Keratinocyte (primary cell): Measurements from ENCODE around the gene CAPN14. TPM values are rescaled to one million over a fixed set of nuclear protein-coding genes. Genes with fewer than 3 reads are reported as not detected.

ENCODE experiments used
- DNase-seq: peaks from one replicate; pipeline ENCODE4 v3.0.0-alpha.2; 2011; ENCODE audit warnings: low read depth, missing footprints, low spot score
- FAIRE-seq: peaks from 2 replicates; lab custom pipeline; 2011; peaks lifted over from hg19 to GRCh38; lab: Jason Lieb, UNC
- H2AFZ ChIP-seq: 2 replicates; pipeline ENCODE4 v1.6.0; 2012; ENCODE audit warnings: low read length, control low read depth, inconsistent platforms; ENCODE audit not compliant: control insufficient read depth
- H3K27ac ChIP-seq: 2 replicates; pipeline ENCODE4 v1.5.1; 2011; ENCODE audit warnings: low read length; ENCODE audit not compliant: control insufficient read depth, insufficient read depth
- H3K27me3 ChIP-seq: 3 replicates; pipeline ENCODE4 v1.6.0; 2011; ENCODE audit warnings: low read length; ENCODE audit not compliant: control insufficient read depth, insufficient read depth; ENCODE audit errors: extremely low read depth
- H3K36me3 ChIP-seq, 2 experiments: 2 replicates in 1 of 2; 3 replicates in 1 of 2; pipeline ENCODE4 v1.5.1; 2011; ENCODE audit warnings: low read length in 2 of 2, mild to moderate bottlenecking in 1 of 2; ENCODE audit not compliant: control insufficient read depth in 2 of 2, insufficient read depth in 2 of 2; ENCODE audit errors: extremely low read depth in 1 of 2
- H3K4me1 ChIP-seq: 3 replicates; pipeline ENCODE4 v1.5.1; 2011; ENCODE audit warnings: low read length; ENCODE audit not compliant: control insufficient read depth, insufficient read depth; ENCODE audit errors: extremely low read depth
- H3K4me2 ChIP-seq: 3 replicates; pipeline ENCODE4 v1.6.0; 2011; ENCODE audit warnings: low read depth, low read length; ENCODE audit not compliant: control insufficient read depth, insufficient read depth; ENCODE audit errors: extremely low read depth
- H3K4me3 ChIP-seq, 3 experiments: fragments of 200-600 bp in 1 of 3; sonication (generic) in 1 of 3; 2 replicates in 2 of 3; 3 replicates in 1 of 3; pipeline ENCODE4 v1.5.1; 2011 to 2016; ENCODE audit warnings: low read length in 3 of 3, mild to moderate bottlenecking in 3 of 3, control low read depth in 2 of 3, inconsistent platforms in 1 of 3, low read depth in 1 of 3, mixed read lengths in 1 of 3, mixed run types in 1 of 3, moderate library complexity in 1 of 3; ENCODE audit not compliant: control insufficient read depth in 2 of 3, insufficient read depth in 2 of 3; ENCODE audit errors: extremely low read depth in 1 of 3
- H3K79me2 ChIP-seq: 2 replicates; pipeline ENCODE4 v1.6.0; 2012; ENCODE audit warnings: low read length; ENCODE audit not compliant: control insufficient read depth, insufficient read depth
- H3K9ac ChIP-seq: 3 replicates; pipeline ENCODE4 v1.6.0; 2011; ENCODE audit warnings: low read length; ENCODE audit not compliant: control insufficient read depth, insufficient read depth; ENCODE audit errors: extremely low read depth
- H3K9me1 ChIP-seq: 3 replicates; pipeline ENCODE4 v1.6.0; 2011; ENCODE audit warnings: low read length; ENCODE audit not compliant: control insufficient read depth, insufficient read depth; ENCODE audit errors: extremely low read depth
- H3K9me3 ChIP-seq: 2 replicates; pipeline ENCODE4 v1.5.1; 2012; ENCODE audit warnings: low read depth, low read length; ENCODE audit not compliant: control insufficient read depth
- H4K20me1 ChIP-seq: 3 replicates; pipeline ENCODE4 v1.6.0; 2011; ENCODE audit warnings: low read length; ENCODE audit not compliant: control insufficient read depth, insufficient read depth; ENCODE audit errors: extremely low read depth
- EZH2 ChIP-seq: IDR thresholded peaks from one replicate; pipeline ENCODE4 v1.6.1; 2012; ENCODE audit warnings: inconsistent platforms, mild to moderate bottlenecking, low read length, moderate library complexity
- dilution Hi-C: fragments of 300-500 bp; cut with MboI; formaldehyde crosslinking; loops from one replicate; pipeline ENCODE4 v1.7.0; 2020; ENCODE audit warnings: low sequenced_read_pairs; ENCODE audit not compliant: extremely low pct_ligation_motif_present
- polyA plus RNA-seq, 5 experiments: library from polyadenylated mRNA; depleted of rRNA in 3 of 5; stranded (reverse) in 3 of 5; stranded (forward) in 1 of 5; unstranded in 1 of 5; fragments of >200 nt; gene quantifications; 1 replicate in 1 of 5; 2 replicates in 3 of 5; 3 replicates in 1 of 5; pipeline versions ENCODE4 v1.2.1 to v1.2.3, GENCODE V29; 2011 to 2012; ENCODE audit warnings: missing spikeins in 2 of 5, low read depth in 1 of 5, low replicate concordance in 1 of 5
- TF ChIP-seq, protein P1 (sequence below), 3 experiments: IDR thresholded peaks in 1 of 3; conservative IDR thresholded peaks in 1 of 3; optimal IDR thresholded peaks in 1 of 3; 2 replicates in 2 of 3; 3 replicates in 1 of 3; pipeline versions ENCODE3 to v1.5.1; 2011; ENCODE audit warnings: low read length in 3 of 3, mild to moderate bottlenecking in 3 of 3, moderate library complexity in 2 of 3, control low read depth in 1 of 3, inconsistent platforms in 1 of 3; ENCODE audit not compliant: insufficient read depth in 2 of 3; ENCODE audit errors: extremely low read depth in 1 of 3

CAPN14 gene
- polyA plus RNA-seq, 1 donor (not counting 4 experiments of a cell fraction or from before 2014, with no cell fraction given) = 1.1 TPM

DNA sequence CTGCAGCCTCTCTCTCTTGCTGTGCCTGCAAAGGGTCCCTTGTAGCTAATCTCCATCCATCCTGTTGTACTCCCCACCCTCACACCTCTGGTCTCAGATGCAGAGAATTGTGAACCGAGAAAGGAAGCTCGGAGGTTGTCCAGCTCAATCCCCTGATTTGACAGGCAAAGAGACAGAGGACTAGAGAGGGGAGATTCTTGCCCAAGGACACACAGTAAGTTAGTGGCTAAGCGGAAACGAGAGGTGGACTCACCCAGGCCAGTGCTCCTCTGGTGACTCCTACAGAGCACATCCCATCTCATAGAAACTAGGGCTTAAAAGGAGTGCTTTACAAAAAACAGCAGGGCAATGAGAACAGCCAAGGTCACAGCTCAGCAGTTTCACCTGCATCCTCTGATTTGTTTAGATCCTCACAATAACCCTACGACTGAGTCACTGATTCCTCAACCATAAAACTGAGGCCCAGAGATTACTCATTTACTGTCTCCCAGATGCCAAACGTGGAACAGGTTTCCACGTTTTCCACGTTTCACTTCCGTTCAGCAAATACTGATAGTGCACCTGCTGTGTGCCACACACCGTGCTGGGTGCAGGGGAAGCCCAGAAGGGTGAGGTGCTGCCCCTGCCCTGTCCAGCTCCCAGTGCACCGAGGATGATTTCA, 38.7 kb upstream of the CAPN14 start:
- Histone ChIP-seq H4K20me1 (peaks cover 3% of the 10 kb centered on the region), H3K79me2 (no peaks in the 10 kb centered on the region), H3K27me3 (no peaks in the 10 kb centered on the region), H3K9ac (no peak overlapping the region), H3K36me3 (no peaks in the 10 kb centered on the region), H3K9me1 (peaks cover 2% of the 10 kb centered on the region), H3K4me3 (no peak overlapping the region), H3K9me3 (no peaks in the 10 kb centered on the region), H2AFZ (no peak overlapping the region), H3K4me2 (no peak overlapping the region), H3K27ac (no peak overlapping the region), H3K4me1 (peaks cover 28% of the 10 kb centered on the region)
- TF ChIP-seq, protein P1, sequence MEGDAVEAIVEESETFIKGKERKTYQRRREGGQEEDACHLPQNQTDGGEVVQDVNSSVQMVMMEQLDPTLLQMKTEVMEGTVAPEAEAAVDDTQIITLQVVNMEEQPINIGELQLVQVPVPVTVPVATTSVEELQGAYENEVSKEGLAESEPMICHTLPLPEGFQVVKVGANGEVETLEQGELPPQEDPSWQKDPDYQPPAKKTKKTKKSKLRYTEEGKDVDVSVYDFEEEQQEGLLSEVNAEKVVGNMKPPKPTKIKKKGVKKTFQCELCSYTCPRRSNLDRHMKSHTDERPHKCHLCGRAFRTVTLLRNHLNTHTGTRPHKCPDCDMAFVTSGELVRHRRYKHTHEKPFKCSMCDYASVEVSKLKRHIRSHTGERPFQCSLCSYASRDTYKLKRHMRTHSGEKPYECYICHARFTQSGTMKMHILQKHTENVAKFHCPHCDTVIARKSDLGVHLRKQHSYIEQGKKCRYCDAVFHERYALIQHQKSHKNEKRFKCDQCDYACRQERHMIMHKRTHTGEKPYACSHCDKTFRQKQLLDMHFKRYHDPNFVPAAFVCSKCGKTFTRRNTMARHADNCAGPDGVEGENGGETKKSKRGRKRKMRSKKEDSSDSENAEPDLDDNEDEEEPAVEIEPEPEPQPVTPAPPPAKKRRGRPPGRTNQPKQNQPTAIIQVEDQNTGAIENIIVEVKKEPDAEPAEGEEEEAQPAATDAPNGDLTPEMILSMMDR (optimal IDR thresholded peaks at IDR 0.05 in 1 of 3, IDR thresholded peaks at IDR 0.05 in 1 of 3, conservative IDR thresholded peaks at IDR 0.05 in 1 of 3; ENCODE audit: extremely low read depth in 1 of 3, insufficient read depth in 2 of 3, low read length in 3 of 3) = no peak
- TF ChIP-seq EZH2 = no peak
- DNase-seq (no peak), FAIRE-seq (peak; percentile 96)
- dilution Hi-C loops = no loop called here

DNA sequence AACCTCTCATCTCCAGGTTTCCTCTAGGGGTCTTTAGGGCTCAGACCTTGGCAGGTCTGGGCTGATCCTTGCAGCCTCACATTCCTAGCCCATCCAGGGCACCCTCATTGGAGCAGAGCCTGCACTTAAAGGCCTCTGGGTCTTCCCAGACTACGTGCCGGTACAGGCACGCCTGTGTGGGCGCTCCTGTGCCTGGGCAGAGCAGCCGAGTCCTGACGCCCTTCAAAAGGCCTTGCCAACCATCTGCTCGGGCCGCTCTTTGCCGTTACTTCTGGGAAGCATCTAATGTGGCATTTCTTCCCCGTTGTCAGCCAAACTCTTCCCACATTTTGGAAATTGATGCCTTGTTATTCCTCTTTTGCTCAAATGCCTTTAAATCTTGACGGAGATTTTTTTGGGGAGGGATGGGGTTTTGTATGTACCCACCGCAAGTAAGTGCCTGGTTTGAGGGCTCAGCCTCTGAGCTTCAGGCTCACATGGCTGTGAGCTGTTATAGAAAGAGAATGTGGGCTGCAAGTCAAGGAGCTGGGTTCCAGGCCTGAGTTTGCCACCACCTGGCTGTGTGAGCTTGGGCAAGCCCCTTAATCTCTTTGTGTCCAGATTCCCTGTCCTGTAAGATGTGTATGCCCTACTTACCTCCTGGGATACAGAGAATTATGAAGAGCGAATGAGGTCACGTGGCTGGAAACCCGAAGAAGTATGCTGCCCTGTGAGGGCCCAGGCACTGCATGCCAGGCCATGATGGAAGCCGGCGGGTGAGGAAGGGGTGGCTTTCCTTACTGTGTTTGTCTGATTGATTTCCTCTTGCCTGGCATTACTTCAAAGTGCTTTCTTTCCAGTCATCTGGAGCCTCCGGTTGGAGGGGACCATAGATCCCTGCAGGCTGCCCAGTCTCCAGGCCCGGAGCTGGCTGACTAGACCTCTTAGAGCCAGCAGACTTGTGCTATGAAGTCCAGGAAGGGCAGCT, 37.2 kb upstream of the CAPN14 start:
- peak overlapping the region; percentile 24 for H3K27ac ChIP-seq
- peak overlapping the region; percentile 22 for H2AFZ ChIP-seq
- peaks cover 3% of the 10 kb centered on the region for H4K20me1 ChIP-seq
- H3K9me1 ChIP-seq = peaks cover 2% of the 10 kb centered on the region
- dilution Hi-C loops = no loop called here
- H3K9ac ChIP-seq = peak overlapping the region; percentile 19
- peak overlapping the region; percentile 64 for H3K4me2 ChIP-seq
- no peak overlapping the region for H3K4me3 ChIP-seq
- peaks cover 28% of the 10 kb centered on the region for H3K4me1 ChIP-seq
- H3K79me2 ChIP-seq = no peaks in the 10 kb centered on the region
- DNase-seq (no peak), FAIRE-seq (peak; percentile 41)
- H3K36me3 ChIP-seq = no peaks in the 10 kb centered on the region
- TF ChIP-seq, protein P1 (optimal IDR thresholded peaks at IDR 0.05 in 1 of 3, IDR thresholded peaks at IDR 0.05 in 1 of 3, conservative IDR thresholded peaks at IDR 0.05 in 1 of 3; ENCODE audit: extremely low read depth in 1 of 3, insufficient read depth in 2 of 3, low read length in 3 of 3) = no peak
- no peak for TF ChIP-seq EZH2
- H3K9me3 ChIP-seq = no peaks in the 10 kb centered on the region
- H3K27me3 ChIP-seq = no peaks in the 10 kb centered on the region
